NCI-H2171 treated with DMSO at 0.1 percent for 48 hours (cell line): ENCODE data around the gene MARCHF5.

Experiments used
- DNase-seq: peaks from one replicate; lab custom pipeline; 2025; lab: John Stamatoyannopoulos, UW

MARCHF5 gene, protein sequence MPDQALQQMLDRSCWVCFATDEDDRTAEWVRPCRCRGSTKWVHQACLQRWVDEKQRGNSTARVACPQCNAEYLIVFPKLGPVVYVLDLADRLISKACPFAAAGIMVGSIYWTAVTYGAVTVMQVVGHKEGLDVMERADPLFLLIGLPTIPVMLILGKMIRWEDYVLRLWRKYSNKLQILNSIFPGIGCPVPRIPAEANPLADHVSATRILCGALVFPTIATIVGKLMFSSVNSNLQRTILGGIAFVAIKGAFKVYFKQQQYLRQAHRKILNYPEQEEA

GRCh38 chr10:92290837-92291615 is at the start of gene MARCHF5, which contains the start of gene CPEB3:
Gene MARCHF5, plus strand, starts transcription at chr10:92291167. Its CDS starts 328 bp downstream, at chr10:92291495.
Gene CPEB3, minus strand, starts transcription at chr10:92291078. Its CDS starts 50,728 bp downstream, at chr10:92240350.
- DNase-seq = peak; percentile 87

GRCh38 chr10:92241501-92241900 is 49.5 kb upstream of the MARCHF5 start:
- DNase-seq = no peak

- DNase-seq = no peak
Observed at GRCh38 chr10:92242380-92242779, 48.6 kb upstream of the MARCHF5 start.

- DNase-seq = peak; percentile 69
Observed at GRCh38 chr10:92242910-92243671, 47.9 kb upstream of the MARCHF5 start.

DNA sequence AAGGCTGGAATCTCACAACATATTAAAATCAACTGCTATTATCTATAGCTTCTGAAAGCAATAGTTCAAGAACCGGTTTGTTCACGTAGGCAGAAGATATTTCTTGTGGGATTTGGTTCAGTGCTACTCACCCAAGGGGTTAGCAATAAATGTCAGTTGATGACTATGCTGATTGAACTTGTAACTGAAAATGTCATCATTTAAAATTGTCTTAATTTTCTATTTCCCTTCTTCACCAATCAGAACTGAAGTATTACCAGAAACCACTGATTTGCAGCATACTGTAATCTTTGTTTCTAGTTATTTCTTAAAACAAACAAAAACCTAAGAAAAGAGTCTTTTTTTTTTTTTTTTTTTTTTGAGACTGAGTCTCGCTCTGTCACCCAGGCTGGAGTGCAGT is 46.2 kb upstream of the MARCHF5 start:
- no peak for DNase-seq

DNA sequence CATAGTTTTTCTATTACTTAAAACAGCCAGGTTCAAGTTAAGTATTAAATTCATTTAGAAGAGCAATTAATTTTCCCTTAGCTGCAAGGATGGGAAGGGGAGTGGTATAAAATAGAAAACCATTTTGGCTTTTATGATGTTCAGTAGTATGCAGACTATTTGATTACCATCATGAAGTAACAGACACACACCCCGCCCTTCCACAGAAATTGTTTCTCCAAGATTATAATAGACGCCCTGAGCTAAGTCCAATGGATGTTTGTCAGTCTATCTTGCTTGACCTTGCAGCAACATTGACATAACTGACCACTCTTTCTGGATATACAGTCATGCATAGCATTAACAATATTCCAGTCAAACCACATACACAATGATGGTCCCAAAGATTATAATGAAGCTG is 42.4 kb upstream of the MARCHF5 start:
- no peak for DNase-seq

- DNase-seq = no peak
Observed at GRCh38 chr10:92263396-92263795, 27.6 kb upstream of the MARCHF5 start.

- no peak for DNase-seq
Observed at GRCh38 chr10:92264249-92264648, 26.7 kb upstream of the MARCHF5 start.

- DNase-seq = no peak
Observed at GRCh38 chr10:92265687-92266258, 25.2 kb upstream of the MARCHF5 start.

- peak; percentile 65 for DNase-seq
Observed at GRCh38 chr10:92267343-92267742, 23.6 kb upstream of the MARCHF5 start.

DNA sequence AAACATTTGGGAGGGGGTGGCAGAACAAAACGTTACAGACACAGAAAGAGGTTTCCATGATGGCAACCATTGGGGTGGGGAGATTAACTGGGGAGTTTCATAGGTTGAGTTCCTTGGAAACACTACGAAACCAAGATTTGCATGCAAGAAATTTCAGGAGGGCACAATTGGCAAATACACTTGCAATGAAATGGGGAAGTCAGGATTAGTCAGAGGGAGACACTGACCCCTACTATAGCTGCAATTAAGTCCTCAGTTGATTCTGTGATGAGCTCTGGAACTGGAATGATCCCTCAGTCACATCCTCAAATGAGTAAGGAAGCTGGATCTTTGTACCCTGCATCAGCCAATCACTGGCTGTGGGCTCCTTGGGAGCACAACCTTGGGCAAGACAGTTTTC is 22.2 kb upstream of the MARCHF5 start:
- DNase-seq = no peak

DNA sequence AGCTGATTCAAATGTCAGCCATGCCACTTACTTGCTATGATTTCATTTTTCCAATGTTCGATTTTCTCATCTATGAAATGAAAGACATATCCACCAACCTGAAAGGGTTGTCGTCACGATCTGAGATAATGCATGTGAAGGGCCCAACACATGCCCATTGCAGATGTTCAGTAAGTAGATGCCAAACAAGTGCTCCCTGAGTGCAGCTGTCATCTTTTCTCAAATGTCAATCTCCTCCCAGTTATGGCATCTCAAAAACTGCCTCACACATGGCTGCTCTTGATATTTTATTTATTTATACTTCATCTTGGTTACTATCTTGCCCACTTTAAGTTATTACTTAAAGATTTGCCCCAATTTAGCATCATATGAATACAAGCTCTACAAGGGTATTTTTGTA is 16.9 kb upstream of the MARCHF5 start:
- peak; percentile 50 for DNase-seq

DNA sequence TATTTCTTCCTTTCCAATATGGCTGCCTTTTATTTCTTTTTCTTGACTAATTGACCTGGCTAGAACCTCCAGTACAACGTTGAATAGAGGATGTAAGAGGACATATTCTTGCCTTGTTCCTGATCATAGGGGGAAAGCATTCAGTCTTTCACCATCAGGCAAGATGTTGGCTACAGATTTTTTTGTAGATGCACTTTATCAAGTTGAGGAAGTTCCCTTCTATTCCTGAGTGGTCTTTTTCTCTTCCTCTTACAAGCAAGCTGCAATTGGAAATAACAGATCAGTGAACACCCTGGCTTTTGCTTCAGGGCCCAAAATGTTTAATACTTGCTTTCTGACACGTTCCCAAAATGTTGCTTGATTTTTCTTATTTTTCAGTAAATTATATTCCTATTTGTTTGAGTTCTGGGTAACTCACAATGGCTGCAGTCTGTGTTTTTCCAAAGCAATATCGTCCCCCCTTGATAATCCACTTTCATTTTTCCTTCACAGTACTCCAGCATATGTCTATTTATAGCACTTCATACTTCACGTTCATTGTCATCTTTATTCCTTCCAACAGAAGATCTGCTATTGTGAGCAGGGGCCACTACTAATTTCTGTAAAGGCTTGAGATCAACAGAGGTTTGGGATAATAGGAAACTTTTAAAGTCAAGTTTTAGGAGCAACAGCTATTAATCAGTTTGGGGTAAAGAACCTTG is 11.8 kb upstream of the MARCHF5 start:
- DNase-seq = no peak

- no peak for DNase-seq
Observed at GRCh38 chr10:92284112-92284704, 6.8 kb upstream of the MARCHF5 start.

DNA sequence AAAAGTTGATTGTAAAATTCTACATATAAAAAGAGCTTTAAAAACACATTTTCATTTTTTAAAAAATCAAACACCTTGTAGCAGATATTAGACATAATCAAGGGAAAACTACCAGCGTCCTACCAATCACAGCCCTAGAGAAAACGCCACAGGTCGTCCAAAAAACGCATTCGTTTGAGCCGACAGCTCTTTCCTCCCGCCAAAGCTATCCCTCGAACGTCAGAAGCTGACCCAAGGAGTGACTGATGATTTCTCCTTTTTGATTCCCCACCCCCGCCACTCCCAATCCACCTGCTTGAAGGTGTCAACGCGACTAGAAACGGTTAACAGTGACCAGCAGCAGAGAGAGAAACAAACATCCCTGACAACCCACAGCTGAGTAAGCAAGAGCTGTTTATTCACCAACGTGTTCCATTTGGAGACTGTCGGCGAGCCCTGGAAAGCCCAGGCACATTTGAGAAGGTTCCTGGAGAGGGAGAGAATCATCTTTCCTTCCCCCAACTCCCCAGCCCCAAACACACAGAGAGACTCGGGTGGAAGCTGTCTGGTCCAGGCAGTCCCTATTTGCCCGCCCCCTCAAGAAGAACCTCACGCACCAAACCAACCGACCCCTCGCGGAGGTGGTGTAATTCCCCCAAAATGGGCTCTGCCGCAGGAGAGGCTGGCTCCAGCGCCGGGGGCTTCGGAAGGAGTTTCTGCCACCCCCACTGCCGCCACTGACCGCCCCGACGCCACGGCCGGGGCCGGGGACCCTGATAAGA is 711 bp upstream of the MARCHF5 start:
- peak; percentile 61 for DNase-seq

- DNase-seq = no peak
Observed at GRCh38 chr10:92291616-92291865, 574 bp downstream of the MARCHF5 start.

- peak; percentile 1 for DNase-seq
Observed at GRCh38 chr10:92291921-92292845, 1.2 kb downstream of the MARCHF5 start.

- DNase-seq = no peak
Observed at GRCh38 chr10:92298487-92298886, 7.5 kb downstream of the MARCHF5 start.

DNA sequence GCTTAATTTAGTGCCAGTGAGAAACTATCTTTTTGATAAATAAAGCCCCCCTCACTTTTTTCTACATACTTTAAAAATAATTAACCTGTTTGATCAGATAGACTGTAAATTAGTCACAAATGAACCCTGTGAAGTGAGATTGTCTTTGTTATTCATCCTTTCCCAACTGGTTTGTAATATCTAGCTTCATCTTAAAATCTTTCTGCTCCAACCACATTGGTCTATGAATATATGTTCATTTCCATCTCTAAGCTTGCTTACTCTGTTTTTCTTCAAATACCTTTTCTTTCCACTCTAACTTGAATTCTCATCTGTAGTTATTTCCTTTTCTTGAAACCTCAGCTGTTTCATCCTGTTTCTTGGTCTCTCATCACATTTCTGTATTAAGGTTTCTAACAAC is 12.1 kb downstream of the MARCHF5 start:
- DNase-seq = no peak

DNA sequence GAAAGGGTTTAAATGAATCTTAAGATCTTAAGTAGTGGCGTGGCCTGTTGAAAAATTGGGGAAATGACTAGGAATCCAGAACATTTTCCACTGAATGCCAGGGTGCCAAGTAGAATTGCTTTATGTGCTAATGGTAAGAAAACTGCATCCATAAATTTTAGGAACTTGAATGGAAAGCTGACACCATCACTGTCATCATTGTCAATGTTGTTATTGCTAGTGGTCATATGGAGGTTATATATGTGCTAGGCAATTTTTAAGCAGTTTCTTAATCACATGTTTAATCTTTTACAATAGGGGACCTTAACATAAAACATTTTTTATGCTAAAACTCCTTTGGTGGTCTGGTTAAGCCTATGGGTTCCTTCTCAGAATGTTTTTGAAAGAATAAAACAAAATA is 13.1 kb downstream of the MARCHF5 start:
- no peak for DNase-seq
